ENCODE measurements around the gene DPYD. TPM values are rescaled to one million over a fixed set of nuclear protein-coding genes. Genes with fewer than 3 reads are reported as not detected.

The DPYD gene
- total RNA-seq, 1 donor from 2014 or later: 5.9 TPM

GRCh38 chr1:97770376-97770775 is 150.5 kb downstream of the DPYD start:
- H3K27ac Mint-ChIP-seq (ENCODE audit: unreplicated experiment): no peak overlapping the region
- peaks cover 2% of the 10 kb centered on the region for H3K9me3 Mint-ChIP-seq
- H3K36me3 Mint-ChIP-seq (ENCODE audit: low read depth): no peaks in the 10 kb centered on the region
- TF ChIP-seq, protein P1, sequence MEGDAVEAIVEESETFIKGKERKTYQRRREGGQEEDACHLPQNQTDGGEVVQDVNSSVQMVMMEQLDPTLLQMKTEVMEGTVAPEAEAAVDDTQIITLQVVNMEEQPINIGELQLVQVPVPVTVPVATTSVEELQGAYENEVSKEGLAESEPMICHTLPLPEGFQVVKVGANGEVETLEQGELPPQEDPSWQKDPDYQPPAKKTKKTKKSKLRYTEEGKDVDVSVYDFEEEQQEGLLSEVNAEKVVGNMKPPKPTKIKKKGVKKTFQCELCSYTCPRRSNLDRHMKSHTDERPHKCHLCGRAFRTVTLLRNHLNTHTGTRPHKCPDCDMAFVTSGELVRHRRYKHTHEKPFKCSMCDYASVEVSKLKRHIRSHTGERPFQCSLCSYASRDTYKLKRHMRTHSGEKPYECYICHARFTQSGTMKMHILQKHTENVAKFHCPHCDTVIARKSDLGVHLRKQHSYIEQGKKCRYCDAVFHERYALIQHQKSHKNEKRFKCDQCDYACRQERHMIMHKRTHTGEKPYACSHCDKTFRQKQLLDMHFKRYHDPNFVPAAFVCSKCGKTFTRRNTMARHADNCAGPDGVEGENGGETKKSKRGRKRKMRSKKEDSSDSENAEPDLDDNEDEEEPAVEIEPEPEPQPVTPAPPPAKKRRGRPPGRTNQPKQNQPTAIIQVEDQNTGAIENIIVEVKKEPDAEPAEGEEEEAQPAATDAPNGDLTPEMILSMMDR (conservative IDR thresholded peaks at IDR 0.05): no peak
- H3K27me3 Mint-ChIP-seq (ENCODE audit: low read depth): no peaks in the 10 kb centered on the region
- no peak for DNase-seq (ENCODE audit: low read depth, low spot score)
- no peaks in the 10 kb centered on the region for H3K4me1 Mint-ChIP-seq
- no peak overlapping the region for H3K4me3 Mint-ChIP-seq

- H3K27ac Mint-ChIP-seq (ENCODE audit: unreplicated experiment): no peak overlapping the region
- no peak for DNase-seq (ENCODE audit: low read depth, low spot score)
- TF ChIP-seq, protein P1 (conservative IDR thresholded peaks at IDR 0.05): no peak
- H3K4me3 Mint-ChIP-seq: no peak overlapping the region
- no peaks in the 10 kb centered on the region for H3K9me3 Mint-ChIP-seq
- H3K27me3 Mint-ChIP-seq (ENCODE audit: low read depth): no peaks in the 10 kb centered on the region
- no peaks in the 10 kb centered on the region for H3K36me3 Mint-ChIP-seq (ENCODE audit: low read depth)
- no peaks in the 10 kb centered on the region for H3K4me1 Mint-ChIP-seq
Measured at GRCh38 chr1:97767381-97767780, 153.5 kb downstream of the DPYD start.

DNA sequence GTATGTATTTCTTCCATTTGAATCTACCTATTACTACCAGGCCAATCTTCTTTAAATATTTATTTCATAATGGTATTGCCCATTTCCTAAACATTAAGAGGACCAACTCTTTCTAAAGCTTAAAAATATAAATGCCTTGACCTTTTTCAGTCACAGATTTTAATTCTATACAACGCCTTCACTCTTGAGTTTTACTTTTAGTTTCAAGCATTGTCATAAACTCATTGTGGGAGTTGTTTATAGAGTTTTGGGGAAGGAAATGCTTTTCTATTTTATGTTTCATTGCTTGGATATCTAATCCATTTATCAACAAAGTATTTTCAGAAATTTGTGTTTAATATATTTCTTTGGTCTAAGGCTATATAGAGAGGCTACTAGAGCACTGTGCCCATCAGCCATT is 155.8 kb downstream of the DPYD start:
- TF ChIP-seq, protein P1 (conservative IDR thresholded peaks at IDR 0.05): no peak
- Mint-ChIP-seq H3K4me1 (no peaks in the 10 kb centered on the region), H3K27ac (ENCODE audit: unreplicated experiment) (no peak overlapping the region), H3K27me3 (ENCODE audit: low read depth) (no peaks in the 10 kb centered on the region), H3K36me3 (ENCODE audit: low read depth) (no peaks in the 10 kb centered on the region), H3K4me3 (no peak overlapping the region), H3K9me3 (no peaks in the 10 kb centered on the region)
- no peak for DNase-seq (ENCODE audit: low read depth, low spot score)

DNA sequence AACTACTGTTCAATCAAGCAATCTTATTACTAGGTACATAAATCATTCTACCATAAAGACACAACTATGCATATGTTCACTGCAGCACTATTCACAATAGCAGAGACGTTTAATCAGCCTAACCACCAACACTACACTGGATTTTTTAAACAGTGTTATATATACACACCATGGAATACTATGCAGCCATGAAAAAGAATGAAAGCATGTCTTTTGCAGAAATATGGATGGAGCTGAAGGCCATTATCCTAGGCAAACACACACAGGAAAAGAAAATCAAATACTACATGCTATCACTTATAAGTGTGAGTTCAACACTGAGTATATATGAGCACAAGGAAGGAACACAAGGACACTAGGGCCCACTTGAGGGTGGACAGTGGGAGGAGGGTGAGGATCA is 159.2 kb downstream of the DPYD start:
- DNase-seq (ENCODE audit: low read depth, low spot score): no peak
- Mint-ChIP-seq H3K4me3 (no peak overlapping the region), H3K27me3 (ENCODE audit: low read depth) (no peaks in the 10 kb centered on the region), H3K4me1 (no peaks in the 10 kb centered on the region), H3K27ac (ENCODE audit: unreplicated experiment) (no peak overlapping the region), H3K36me3 (ENCODE audit: low read depth) (no peaks in the 10 kb centered on the region), H3K9me3 (no peaks in the 10 kb centered on the region)
- TF ChIP-seq, protein P1 (conservative IDR thresholded peaks at IDR 0.05): no peak

- no peaks in the 10 kb centered on the region for H3K36me3 Mint-ChIP-seq (ENCODE audit: low read depth)
- no peaks in the 10 kb centered on the region for H3K27me3 Mint-ChIP-seq (ENCODE audit: low read depth)
- H3K9me3 Mint-ChIP-seq: no peaks in the 10 kb centered on the region
- H3K27ac Mint-ChIP-seq (ENCODE audit: unreplicated experiment): no peak overlapping the region
- H3K4me1 Mint-ChIP-seq: no peaks in the 10 kb centered on the region
- no peak for DNase-seq (ENCODE audit: low read depth, low spot score)
- TF ChIP-seq, protein P1 (conservative IDR thresholded peaks at IDR 0.05): no peak
- no peak overlapping the region for H3K4me3 Mint-ChIP-seq
Measured at GRCh38 chr1:97759078-97759477, 161.8 kb downstream of the DPYD start.

- H3K4me3 Mint-ChIP-seq: no peak overlapping the region
- DNase-seq (ENCODE audit: low read depth, low spot score): no peak
- TF ChIP-seq, protein P1 (conservative IDR thresholded peaks at IDR 0.05): no peak
- H3K27me3 Mint-ChIP-seq (ENCODE audit: low read depth): no peaks in the 10 kb centered on the region
- no peaks in the 10 kb centered on the region for H3K4me1 Mint-ChIP-seq
- no peaks in the 10 kb centered on the region for H3K36me3 Mint-ChIP-seq (ENCODE audit: low read depth)
- H3K9me3 Mint-ChIP-seq: no peaks in the 10 kb centered on the region
- no peak overlapping the region for H3K27ac Mint-ChIP-seq (ENCODE audit: unreplicated experiment)
Measured at GRCh38 chr1:97758541-97759057, 162.2 kb downstream of the DPYD start.
